Nephron (organoid): ENCODE measurements around the gene ZBTB43.

Experiments used
- H3K27ac Mint-ChIP-seq, 3 experiments: 2 replicates each; pipeline ENCODE4 v1.8.0; 2020; ENCODE audit warnings: mixed read lengths in 3 of 3, mild to moderate bottlenecking in 2 of 3, moderate library complexity in 1 of 3
- H3K27me3 Mint-ChIP-seq: 2 replicates; pipeline ENCODE4 v1.8.0; 2021; ENCODE audit warnings: low read depth, mild to moderate bottlenecking, moderate library complexity, mixed read lengths
- H3K36me3 Mint-ChIP-seq: 2 replicates; pipeline ENCODE4 v1.8.0; 2020; ENCODE audit warnings: low read depth, mixed read lengths
- H3K4me1 Mint-ChIP-seq: 2 replicates; pipeline ENCODE4 v1.8.0; 2020; ENCODE audit warnings: mixed read lengths
- H3K4me3 Mint-ChIP-seq, 3 experiments: 2 replicates each; pipeline ENCODE4 v1.8.0; 2020; ENCODE audit warnings: mild to moderate bottlenecking in 3 of 3, mixed read lengths in 3 of 3, moderate library complexity in 2 of 3
- H3K9me3 Mint-ChIP-seq: 2 replicates; pipeline ENCODE4 v1.8.0; 2020; ENCODE audit warnings: mixed read lengths
- TF ChIP-seq, protein P1 (sequence below), 3 experiments: fragments of 200-600 bp; sonication (generic); IDR thresholded peaks; one replicate each; pipeline ENCODE4 v1.5.0; 2021; ENCODE audit warnings: antibody characterized with exemption in 3 of 3; ENCODE audit not compliant: unreplicated experiment in 3 of 3

ZBTB43 gene

DNA sequence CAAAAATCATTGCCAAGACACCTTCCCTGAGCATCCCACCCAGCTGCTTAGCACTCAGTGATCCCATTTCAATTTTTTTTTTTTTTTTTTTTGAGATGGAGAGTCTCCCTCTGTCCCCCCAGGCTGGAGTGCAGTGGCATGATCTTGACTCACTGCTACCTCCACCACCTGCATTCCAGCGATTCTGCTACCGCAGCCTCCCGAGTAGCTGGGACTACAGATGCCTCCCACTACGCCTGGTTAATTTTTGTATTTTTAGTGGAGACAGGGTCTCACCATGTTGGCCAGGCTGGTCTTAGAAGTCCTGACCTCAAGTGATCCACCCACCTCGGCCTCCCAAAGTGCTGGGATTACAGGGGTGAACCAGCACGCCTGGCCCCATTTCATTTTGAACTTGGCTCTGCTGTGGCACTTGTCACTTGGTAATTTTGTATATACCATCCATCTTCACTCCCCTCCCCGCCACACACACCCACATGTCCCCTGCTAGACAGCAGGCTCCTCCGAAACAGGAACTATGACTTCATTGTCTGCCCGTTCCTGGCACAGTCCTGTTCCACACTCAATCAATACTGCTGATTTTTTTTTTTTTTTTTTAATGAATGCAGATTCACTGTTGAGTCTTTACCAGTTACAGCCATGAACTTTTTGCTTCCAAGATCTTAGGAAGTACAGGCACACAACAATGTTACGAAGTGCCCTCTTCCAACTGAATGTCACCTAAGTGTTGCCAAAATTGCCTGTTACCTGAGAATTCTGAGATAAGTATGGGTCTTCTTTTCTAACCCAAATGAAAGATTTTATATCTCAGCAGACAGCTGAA is 38.3 kb downstream of the ZBTB43 start:
- H3K4me1 Mint-ChIP-seq = no peaks in the 10 kb centered on the region
- H3K36me3 Mint-ChIP-seq = peaks cover 7% of the 10 kb centered on the region
- H3K4me3 Mint-ChIP-seq = no peak overlapping the region
- H3K9me3 Mint-ChIP-seq = no peaks in the 10 kb centered on the region
- H3K27me3 Mint-ChIP-seq = peaks cover 3% of the 10 kb centered on the region
- peak overlapping the region in 1 of 3 experiments; percentile 53 for H3K27ac Mint-ChIP-seq
- TF ChIP-seq, protein P1, sequence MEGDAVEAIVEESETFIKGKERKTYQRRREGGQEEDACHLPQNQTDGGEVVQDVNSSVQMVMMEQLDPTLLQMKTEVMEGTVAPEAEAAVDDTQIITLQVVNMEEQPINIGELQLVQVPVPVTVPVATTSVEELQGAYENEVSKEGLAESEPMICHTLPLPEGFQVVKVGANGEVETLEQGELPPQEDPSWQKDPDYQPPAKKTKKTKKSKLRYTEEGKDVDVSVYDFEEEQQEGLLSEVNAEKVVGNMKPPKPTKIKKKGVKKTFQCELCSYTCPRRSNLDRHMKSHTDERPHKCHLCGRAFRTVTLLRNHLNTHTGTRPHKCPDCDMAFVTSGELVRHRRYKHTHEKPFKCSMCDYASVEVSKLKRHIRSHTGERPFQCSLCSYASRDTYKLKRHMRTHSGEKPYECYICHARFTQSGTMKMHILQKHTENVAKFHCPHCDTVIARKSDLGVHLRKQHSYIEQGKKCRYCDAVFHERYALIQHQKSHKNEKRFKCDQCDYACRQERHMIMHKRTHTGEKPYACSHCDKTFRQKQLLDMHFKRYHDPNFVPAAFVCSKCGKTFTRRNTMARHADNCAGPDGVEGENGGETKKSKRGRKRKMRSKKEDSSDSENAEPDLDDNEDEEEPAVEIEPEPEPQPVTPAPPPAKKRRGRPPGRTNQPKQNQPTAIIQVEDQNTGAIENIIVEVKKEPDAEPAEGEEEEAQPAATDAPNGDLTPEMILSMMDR (IDR thresholded peaks at IDR 0.05; ENCODE audit: unreplicated experiment in 3 of 3) = no peak

DNA sequence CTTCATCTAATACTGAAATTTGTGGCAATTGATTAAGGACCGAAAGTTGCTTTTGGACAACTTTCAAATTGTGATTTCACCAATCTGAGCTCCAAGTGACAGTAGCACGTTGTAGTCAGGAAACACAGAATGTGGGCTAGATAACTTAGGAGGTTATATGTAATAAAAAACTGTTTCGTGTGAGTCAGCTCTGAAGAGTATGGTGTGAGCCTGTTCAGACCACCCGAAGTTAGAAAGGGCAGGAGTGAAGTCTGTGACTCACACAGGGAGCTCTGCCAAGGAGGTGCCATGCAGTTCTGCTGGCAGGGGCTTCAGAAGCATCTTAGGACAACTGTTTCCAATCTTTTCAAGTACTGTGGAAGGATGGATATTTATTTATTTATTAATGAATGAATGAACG is 39.2 kb downstream of the ZBTB43 start:
- TF ChIP-seq, protein P1 (IDR thresholded peaks at IDR 0.05; ENCODE audit: unreplicated experiment in 3 of 3) = no peak

GRCh38 chr9:126847051-126847450 is 42.2 kb downstream of the ZBTB43 start:
- no peak overlapping the region for H3K4me3 Mint-ChIP-seq
- no peak overlapping the region for H3K27ac Mint-ChIP-seq
- TF ChIP-seq, protein P1 (IDR thresholded peaks at IDR 0.05; ENCODE audit: unreplicated experiment in 3 of 3) = no peak
- peaks cover 8% of the 10 kb centered on the region for H3K4me1 Mint-ChIP-seq
- no peaks in the 10 kb centered on the region for H3K36me3 Mint-ChIP-seq
- H3K9me3 Mint-ChIP-seq = no peaks in the 10 kb centered on the region
- peaks cover 7% of the 10 kb centered on the region for H3K27me3 Mint-ChIP-seq

More for the DNA sequence above, 39.2 kb downstream of the ZBTB43 start:
- Mint-ChIP-seq H3K27ac (no peak overlapping the region), H3K4me1 (no peaks in the 10 kb centered on the region), H3K9me3 (no peaks in the 10 kb centered on the region), H3K36me3 (peaks cover 2% of the 10 kb centered on the region), H3K27me3 (peaks cover 3% of the 10 kb centered on the region), H3K4me3 (no peak overlapping the region)

GRCh38 chr9:126849591-126850225 is 44.9 kb downstream of the ZBTB43 start:
- Mint-ChIP-seq H3K27ac (peak overlapping the region in 1 of 3 experiments; percentile 44), H3K4me1 (peaks cover 12% of the 10 kb centered on the region), H3K4me3 (no peak overlapping the region), H3K36me3 (no peaks in the 10 kb centered on the region), H3K27me3 (peaks cover 18% of the 10 kb centered on the region), H3K9me3 (no peaks in the 10 kb centered on the region)
- TF ChIP-seq, protein P1 (IDR thresholded peaks at IDR 0.05; ENCODE audit: unreplicated experiment in 3 of 3) = no peak

DNA sequence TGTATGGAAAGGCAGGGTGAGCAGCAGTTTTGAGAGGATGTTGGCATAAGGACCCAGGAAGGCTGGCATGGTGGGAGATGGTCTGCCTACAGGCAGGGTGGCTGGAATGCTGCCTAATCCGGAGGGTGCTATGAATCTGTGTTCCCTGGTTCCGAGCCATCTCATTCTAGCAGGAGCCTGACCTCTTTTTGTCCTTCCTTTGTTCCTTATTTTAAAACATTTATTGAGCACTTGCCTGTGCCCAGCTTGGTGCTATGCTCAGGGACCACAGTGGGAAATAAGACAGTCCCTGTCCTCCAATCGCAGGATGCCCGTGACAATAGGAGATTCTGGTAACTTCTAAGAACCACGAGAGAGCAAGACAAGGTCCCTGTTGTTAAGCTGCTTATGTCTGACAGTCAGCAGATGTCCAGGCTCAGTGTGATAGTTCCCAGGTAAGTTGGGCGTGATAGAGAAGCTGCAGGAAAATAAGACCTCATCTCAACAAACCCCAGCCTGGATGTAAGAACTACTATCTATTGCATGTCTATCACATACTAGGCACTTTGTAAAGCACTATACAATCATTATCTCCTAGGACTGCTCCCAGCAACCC is 46.5 kb downstream of the ZBTB43 start:
- no peak overlapping the region for H3K4me3 Mint-ChIP-seq
- H3K27me3 Mint-ChIP-seq = peaks cover 19% of the 10 kb centered on the region
- H3K36me3 Mint-ChIP-seq = no peaks in the 10 kb centered on the region
- H3K9me3 Mint-ChIP-seq = no peaks in the 10 kb centered on the region
- H3K27ac Mint-ChIP-seq = no peak overlapping the region
- TF ChIP-seq, protein P1 (IDR thresholded peaks at IDR 0.05; ENCODE audit: unreplicated experiment in 3 of 3) = no peak
- peaks cover 21% of the 10 kb centered on the region for H3K4me1 Mint-ChIP-seq
